ENCODE data around the gene CXCL14. TPM values are rescaled to one million over a fixed set of nuclear protein-coding genes. Genes with fewer than 3 reads are reported as not detected.

CXCL14 gene
- total and polyA plus RNA-seq, 2 donors: 16.0 to 107 TPM

GRCh38 chr5:135568923-135569360, 9.8 kb downstream of the CXCL14 start:
- 84% methylated on average over 5 of the region's 5 CpGs for WGBS
- H3K4me3 ChIP-seq (ENCODE audit: low read depth, low read length): no peak overlapping the region
- H3K36me3 ChIP-seq (ENCODE audit: insufficient read depth): no peaks in the 10 kb centered on the region
- no peak overlapping the region for H3K27ac ChIP-seq (ENCODE audit: low read depth)
- no peaks in the 10 kb centered on the region for H3K4me1 ChIP-seq (ENCODE audit: insufficient read depth)
- DNase-seq (ENCODE audit: extremely low spot score): peak; percentile 36

DNA sequence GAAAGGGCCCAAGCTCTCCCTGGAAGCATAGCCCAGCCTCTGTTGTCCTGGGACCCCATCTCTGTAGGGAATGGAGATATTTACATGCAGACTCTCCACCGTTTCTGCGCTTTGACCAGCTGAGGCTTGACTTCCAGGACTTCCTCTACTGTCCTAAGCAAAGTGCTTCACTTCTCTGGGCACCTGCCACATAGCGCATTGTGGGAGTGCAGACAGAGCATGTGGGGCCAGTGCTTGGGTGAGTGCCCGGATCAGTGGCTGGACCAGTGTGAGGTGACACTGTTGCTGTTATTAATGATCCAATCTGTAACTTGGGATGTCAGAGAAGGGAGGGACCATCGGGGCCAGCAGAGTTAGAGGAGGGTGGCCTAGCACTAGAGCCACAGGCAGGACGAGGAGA, 10.5 kb downstream of the CXCL14 start:
- no peak for DNase-seq (ENCODE audit: extremely low spot score)
- 82% methylated on average over 6 of the region's 6 CpGs for WGBS
- H3K4me3 ChIP-seq (ENCODE audit: low read depth, low read length): no peak overlapping the region

DNA sequence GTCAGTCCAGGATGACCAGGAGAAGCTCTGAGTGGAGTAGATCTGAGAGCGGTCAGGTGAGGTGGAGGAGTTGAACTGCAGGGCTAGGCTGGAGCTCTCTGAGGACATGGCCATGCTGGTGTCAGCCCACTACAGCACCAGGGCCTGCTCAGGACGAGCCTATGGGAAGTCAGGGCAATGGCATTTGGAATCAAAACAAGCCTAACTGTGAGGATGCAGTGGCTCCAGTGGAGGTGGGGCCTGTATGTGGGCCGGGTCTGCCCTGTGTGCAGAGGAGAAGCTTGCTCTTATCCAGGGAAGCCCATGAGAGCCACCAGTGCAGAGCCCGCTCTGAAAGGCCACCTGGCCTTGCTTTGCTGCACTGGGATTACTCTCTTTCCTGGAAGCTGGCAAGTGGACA, 11.1 kb downstream of the CXCL14 start:
- no peak overlapping the region for H3K4me3 ChIP-seq (ENCODE audit: low read depth, low read length)
- no peaks in the 10 kb centered on the region for H3K36me3 ChIP-seq (ENCODE audit: insufficient read depth)
- DNase-seq (ENCODE audit: extremely low spot score): no peak
- no peak overlapping the region for H3K27ac ChIP-seq (ENCODE audit: low read depth)
- 75% methylated on average over 4 of the region's 4 CpGs for WGBS
- no peaks in the 10 kb centered on the region for H3K4me1 ChIP-seq (ENCODE audit: insufficient read depth)

More for the DNA sequence above, 10.5 kb downstream of the CXCL14 start:
- Histone ChIP-seq H3K27ac (ENCODE audit: low read depth) (no peak overlapping the region), H3K4me1 (ENCODE audit: insufficient read depth) (no peaks in the 10 kb centered on the region), H3K36me3 (ENCODE audit: insufficient read depth) (no peaks in the 10 kb centered on the region)

- H3K4me1 ChIP-seq (ENCODE audit: insufficient read depth): no peaks in the 10 kb centered on the region
- no peak for DNase-seq (ENCODE audit: extremely low spot score)
- no peak overlapping the region for H3K4me3 ChIP-seq (ENCODE audit: low read depth, low read length)
- no peak overlapping the region for H3K27ac ChIP-seq (ENCODE audit: low read depth)
- 90% methylated on average over 16 of the region's 16 CpGs for WGBS
- H3K36me3 ChIP-seq (ENCODE audit: insufficient read depth): no peaks in the 10 kb centered on the region
Measured at GRCh38 chr5:135566422-135567400, 12.1 kb downstream of the CXCL14 start.

DNA sequence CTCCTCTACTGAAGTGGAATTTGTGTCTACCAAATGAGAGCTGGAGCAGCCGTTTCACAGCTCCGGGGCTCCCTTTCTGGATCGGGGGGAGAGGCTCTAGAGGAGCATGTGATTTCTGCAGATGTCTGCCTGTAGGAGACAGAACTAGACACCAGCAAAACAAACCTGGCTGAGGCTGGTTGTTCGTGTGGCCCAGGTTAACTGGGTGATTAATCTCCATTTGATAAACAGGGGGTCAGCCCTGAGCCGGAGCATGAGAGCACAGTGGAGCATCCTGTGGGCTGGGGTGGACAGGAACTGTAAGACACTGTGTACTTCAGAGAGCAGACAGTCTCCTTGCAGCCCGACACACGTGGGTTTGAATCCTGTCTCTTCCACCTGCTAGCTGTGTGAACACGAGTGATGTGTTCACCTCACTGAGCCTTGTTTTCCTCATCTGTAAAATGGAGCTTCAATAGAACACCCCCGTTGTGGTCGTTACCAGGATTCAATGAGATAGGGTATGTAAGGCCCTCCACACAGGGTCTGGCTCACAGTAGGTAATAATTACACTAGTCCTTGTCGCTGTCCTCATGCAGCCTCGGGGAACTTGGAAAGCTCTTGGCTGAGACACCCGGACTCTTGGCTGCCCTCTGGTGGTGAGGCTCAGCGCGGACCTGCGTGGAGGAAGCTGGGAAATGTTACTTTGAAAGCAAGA, 12.9 kb downstream of the CXCL14 start:
- Histone ChIP-seq H3K27ac (ENCODE audit: low read depth) (no peak overlapping the region), H3K4me1 (ENCODE audit: insufficient read depth) (no peaks in the 10 kb centered on the region), H3K36me3 (ENCODE audit: insufficient read depth) (no peaks in the 10 kb centered on the region), H3K4me3 (ENCODE audit: low read depth, low read length) (no peak overlapping the region)
- 37% methylated on average over 16 of the region's 16 CpGs for WGBS
- DNase-seq (ENCODE audit: extremely low spot score): no peak

GRCh38 chr5:135565266-135565665, 13.5 kb downstream of the CXCL14 start:
- DNase-seq (ENCODE audit: extremely low spot score): no peak
- no peaks in the 10 kb centered on the region for H3K36me3 ChIP-seq (ENCODE audit: insufficient read depth)
- no peak overlapping the region for H3K4me3 ChIP-seq (ENCODE audit: low read depth, low read length)
- 84% methylated on average over 6 of the region's 6 CpGs for WGBS
- H3K27ac ChIP-seq (ENCODE audit: low read depth): no peak overlapping the region
- no peaks in the 10 kb centered on the region for H3K4me1 ChIP-seq (ENCODE audit: insufficient read depth)

DNA sequence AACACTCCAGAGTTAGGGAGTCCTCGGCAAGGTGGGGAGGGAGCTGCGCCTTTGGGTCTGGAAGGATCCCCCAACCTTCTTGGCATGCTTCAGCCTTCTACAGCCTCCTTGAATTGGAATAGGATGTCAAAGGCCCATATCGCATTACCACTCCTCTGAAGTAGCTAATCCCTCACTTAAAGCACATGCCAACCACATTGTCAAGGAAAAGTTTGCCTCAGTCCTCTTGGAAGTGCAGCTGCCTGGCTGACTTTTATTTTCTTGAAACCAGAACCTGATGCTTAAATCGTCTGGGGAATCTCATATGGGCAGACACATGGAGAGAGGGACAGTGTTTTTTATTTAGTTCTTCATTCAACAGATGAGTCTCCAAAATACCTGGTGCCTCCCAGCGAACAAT, 14.5 kb downstream of the CXCL14 start:
- 87% methylated on average over 5 of the region's 5 CpGs for WGBS
- Histone ChIP-seq H3K4me3 (ENCODE audit: low read depth, low read length) (no peak overlapping the region), H3K4me1 (ENCODE audit: insufficient read depth) (no peaks in the 10 kb centered on the region), H3K36me3 (ENCODE audit: insufficient read depth) (no peaks in the 10 kb centered on the region), H3K27ac (ENCODE audit: low read depth) (no peak overlapping the region)
- DNase-seq (ENCODE audit: extremely low spot score): no peak

- no peak for DNase-seq (ENCODE audit: extremely low spot score)
- Histone ChIP-seq H3K36me3 (ENCODE audit: insufficient read depth) (no peaks in the 10 kb centered on the region), H3K4me3 (ENCODE audit: low read depth, low read length) (no peak overlapping the region), H3K4me1 (ENCODE audit: insufficient read depth) (no peaks in the 10 kb centered on the region), H3K27ac (ENCODE audit: low read depth) (no peak overlapping the region)
- 91% methylated on average over 6 of the region's 6 CpGs for WGBS
Measured at GRCh38 chr5:135561266-135561665, 17.5 kb downstream of the CXCL14 start.

DNA sequence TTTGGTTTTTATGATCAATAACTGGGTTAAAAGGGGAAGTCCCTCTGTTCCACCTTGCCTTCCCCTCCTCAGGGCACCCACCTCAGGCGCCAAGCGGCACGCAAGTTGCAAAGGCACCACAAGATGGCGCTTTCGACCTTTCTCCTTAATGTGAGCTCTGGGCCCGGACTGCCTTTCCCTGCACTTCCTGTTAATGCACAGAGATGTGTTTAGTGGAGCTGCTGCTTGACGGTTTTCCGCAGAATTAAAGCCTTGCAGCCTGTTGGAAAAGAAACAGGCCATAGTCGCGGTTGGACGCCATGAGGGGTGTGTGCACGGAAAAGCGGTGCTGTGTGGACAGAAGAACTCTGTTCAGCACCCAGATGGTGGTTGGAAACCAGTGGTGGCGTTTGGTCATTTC, 17.9 kb downstream of the CXCL14 start:
- no peak overlapping the region for H3K27ac ChIP-seq (ENCODE audit: low read depth)
- no peak overlapping the region for H3K4me3 ChIP-seq (ENCODE audit: low read depth, low read length)
- WGBS: 10% methylated on average over 14 of the region's 14 CpGs
- peak; percentile 70 for DNase-seq (ENCODE audit: extremely low spot score)
- H3K4me1 ChIP-seq (ENCODE audit: insufficient read depth): no peaks in the 10 kb centered on the region
- H3K36me3 ChIP-seq (ENCODE audit: insufficient read depth): no peaks in the 10 kb centered on the region

DNA sequence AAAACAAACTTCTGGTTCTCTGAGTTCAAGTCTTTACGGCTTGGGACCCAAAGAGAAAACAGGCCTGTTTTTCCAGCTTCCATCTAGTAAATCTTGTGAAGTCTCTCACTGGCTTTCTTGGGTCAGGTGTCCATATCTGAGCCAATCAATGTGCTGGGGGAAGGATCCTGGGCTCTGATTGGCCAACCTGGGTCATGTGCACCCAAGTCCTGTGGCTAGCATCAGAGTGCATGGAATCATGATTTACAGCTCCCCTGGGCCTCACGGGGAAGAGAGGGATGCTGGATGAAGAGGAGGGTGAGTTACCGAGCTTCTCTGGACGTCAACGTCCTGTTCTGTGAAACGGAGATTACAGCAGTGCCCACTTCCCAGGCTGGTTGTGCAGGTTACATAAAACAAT, 19.4 kb downstream of the CXCL14 start:
- no peak for DNase-seq (ENCODE audit: extremely low spot score)
- H3K36me3 ChIP-seq (ENCODE audit: insufficient read depth): no peaks in the 10 kb centered on the region
- H3K4me3 ChIP-seq (ENCODE audit: low read depth, low read length): no peak overlapping the region
- no peaks in the 10 kb centered on the region for H3K4me1 ChIP-seq (ENCODE audit: insufficient read depth)
- 56% methylated on average over 6 of the region's 6 CpGs for WGBS
- H3K27ac ChIP-seq (ENCODE audit: low read depth): no peak overlapping the region

- no peak for DNase-seq (ENCODE audit: extremely low spot score)
- Histone ChIP-seq H3K36me3 (ENCODE audit: insufficient read depth) (no peaks in the 10 kb centered on the region), H3K27ac (ENCODE audit: low read depth) (no peak overlapping the region), H3K4me3 (ENCODE audit: low read depth, low read length) (no peak overlapping the region), H3K4me1 (ENCODE audit: insufficient read depth) (no peaks in the 10 kb centered on the region)
- WGBS: 79% methylated on average over 11 of the region's 11 CpGs
Measured at GRCh38 chr5:135557076-135557838, 21.5 kb downstream of the CXCL14 start.

GRCh38 chr5:135556620-135557019, 22.2 kb downstream of the CXCL14 start:
- H3K36me3 ChIP-seq (ENCODE audit: insufficient read depth): no peaks in the 10 kb centered on the region
- no peak overlapping the region for H3K4me3 ChIP-seq (ENCODE audit: low read depth, low read length)
- no peaks in the 10 kb centered on the region for H3K4me1 ChIP-seq (ENCODE audit: insufficient read depth)
- DNase-seq (ENCODE audit: extremely low spot score): no peak
- 71% methylated on average over 7 of the region's 7 CpGs for WGBS
- no peak overlapping the region for H3K27ac ChIP-seq (ENCODE audit: low read depth)

DNA sequence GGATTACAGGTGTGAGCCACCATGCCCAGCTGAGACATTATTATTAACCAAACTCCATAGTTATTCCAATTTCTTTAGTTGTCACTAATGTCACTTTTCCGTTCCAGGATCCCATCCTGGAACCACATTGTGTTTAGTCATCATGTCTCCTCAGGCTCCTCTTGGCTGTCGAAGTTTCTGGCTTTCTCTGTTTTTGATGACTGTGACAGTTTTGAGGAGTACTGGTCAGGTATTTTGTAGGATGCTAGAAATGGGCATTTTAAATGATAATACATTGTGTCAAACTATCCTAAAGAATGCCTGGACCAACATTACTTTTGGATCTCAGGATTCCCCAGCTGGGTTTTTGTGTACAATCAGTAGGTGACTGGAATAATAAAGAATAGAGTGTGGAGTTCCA, 23.3 kb downstream of the CXCL14 start:
- Histone ChIP-seq H3K27ac (ENCODE audit: low read depth) (no peak overlapping the region), H3K4me1 (ENCODE audit: insufficient read depth) (no peaks in the 10 kb centered on the region), H3K36me3 (ENCODE audit: insufficient read depth) (no peaks in the 10 kb centered on the region), H3K4me3 (ENCODE audit: low read depth, low read length) (no peak overlapping the region)
- no peak for DNase-seq (ENCODE audit: extremely low spot score)
- 93% methylated on average over 2 of the region's 2 CpGs for WGBS

Measured in urinary bladder (tissue), 4 donors.